ENCODE measurements around the gene IPO13.

The IPO13 gene

DNA sequence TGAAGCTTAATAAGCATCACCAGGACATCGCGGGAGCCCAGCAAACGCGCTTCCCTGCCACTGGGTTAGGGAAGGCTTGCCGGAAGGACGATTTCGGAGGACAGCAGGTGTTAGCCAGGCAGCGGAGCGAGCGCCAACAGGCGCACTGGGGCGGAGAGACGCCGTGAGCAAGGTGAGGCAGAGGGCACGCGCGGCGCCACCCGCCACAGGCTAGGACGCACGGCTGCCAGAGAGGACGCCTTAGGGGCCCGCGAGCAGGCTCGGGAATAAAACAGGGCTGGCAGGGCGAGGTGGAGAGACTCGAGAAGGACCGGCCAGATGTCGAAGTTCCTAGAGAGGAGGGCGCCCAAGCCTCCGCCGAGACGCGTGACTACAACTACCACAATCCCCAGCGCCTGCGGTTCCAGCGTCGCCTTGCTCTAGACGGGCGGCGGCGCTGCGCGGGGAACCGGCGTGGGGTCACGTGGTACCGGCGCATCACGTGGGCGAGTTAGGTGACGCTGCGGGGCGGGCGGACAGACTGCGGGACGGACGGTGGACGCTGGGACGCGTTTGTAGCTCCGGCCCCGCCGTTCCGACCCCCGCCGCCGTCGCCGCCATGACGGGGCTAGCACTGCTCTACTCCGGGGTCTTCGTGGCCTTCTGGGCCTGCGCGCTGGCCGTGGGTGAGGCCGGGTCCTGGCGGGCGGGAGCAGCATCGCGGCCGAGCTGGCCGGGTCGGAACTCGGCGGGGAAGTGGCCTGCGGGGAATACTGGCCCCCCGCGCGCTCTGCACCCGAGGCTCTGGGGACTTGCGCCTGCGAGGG is 27.9 kb downstream of the IPO13 start, which contains the start of gene ATP6V0B:
Gene ATP6V0B, plus strand, starts transcription at position 518 of the 806 bp plus-strand sequence. Its CDS starts 81 bp downstream, at position 599.
- DNase-seq = peak; percentile 89

DNA sequence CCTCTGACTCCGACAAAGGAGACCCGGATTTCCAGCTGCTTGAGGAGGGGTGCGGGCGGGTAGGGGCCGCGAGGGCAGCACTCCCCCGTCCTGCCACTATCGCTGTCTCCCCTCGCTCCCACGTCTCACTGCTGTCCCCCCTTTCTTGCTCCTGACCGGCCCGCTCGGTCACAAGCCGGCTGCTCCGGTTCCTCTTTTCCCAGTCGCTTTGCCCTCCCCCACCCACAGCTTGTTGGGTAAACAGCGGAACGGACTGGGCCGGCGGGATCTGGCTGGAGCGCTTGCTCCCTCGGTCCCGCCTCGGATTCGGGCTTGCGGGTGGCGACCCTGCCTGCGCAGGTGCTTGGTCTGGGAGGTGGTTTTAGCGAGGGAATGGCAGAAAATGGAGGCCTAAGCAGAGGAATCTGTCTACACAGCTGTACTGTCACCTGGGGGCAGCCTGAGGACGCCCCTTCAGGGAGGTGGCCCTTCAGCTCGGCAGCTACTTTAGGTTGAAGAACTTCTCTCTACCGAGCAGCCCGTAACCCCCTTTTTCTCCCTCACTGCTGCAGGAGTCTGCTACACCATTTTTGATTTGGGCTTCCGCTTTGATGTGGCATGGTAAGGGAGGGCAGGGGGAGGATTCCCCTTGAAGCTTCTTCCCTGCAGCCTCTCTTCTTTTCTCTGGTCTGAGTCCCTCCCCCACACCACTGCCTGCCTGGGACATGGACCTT is 28.7 kb downstream of the IPO13 start:
- DNase-seq = no peak

DNA sequence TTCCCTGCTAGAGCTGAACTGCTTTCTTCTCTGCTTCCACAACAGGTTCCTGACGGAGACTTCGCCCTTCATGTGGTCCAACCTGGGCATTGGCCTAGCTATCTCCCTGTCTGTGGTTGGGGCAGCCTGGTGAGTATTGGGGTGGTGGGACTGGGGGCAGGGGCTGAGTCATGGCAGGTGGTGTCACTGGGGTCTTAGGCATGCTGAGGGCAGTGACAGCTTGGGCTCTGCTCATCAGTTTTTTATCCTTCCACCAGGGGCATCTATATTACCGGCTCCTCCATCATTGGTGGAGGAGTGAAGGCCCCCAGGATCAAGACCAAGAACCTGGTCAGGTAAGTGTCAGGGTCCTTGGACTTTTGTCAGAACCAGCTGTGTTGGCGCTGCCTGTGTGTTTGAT is 29.3 kb downstream of the IPO13 start:
- no peak for DNase-seq

DNA sequence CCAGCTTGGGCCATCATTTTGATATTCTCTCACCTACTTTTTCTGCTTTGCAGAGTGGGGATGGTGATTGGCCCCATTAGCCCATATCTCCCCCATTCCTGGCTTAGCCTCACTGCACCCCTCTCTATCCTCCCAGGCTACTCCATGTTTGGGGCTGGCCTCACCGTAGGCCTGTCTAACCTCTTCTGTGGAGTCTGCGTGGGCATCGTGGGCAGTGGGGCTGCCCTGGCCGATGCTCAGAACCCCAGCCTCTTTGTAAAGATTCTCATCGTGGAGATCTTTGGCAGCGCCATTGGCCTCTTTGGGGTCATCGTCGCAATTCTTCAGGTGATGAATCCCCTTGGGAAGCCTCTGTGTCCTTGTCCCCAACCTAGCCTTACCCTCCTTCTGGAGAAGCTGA is 30.1 kb downstream of the IPO13 start:
- no peak for DNase-seq

DNA sequence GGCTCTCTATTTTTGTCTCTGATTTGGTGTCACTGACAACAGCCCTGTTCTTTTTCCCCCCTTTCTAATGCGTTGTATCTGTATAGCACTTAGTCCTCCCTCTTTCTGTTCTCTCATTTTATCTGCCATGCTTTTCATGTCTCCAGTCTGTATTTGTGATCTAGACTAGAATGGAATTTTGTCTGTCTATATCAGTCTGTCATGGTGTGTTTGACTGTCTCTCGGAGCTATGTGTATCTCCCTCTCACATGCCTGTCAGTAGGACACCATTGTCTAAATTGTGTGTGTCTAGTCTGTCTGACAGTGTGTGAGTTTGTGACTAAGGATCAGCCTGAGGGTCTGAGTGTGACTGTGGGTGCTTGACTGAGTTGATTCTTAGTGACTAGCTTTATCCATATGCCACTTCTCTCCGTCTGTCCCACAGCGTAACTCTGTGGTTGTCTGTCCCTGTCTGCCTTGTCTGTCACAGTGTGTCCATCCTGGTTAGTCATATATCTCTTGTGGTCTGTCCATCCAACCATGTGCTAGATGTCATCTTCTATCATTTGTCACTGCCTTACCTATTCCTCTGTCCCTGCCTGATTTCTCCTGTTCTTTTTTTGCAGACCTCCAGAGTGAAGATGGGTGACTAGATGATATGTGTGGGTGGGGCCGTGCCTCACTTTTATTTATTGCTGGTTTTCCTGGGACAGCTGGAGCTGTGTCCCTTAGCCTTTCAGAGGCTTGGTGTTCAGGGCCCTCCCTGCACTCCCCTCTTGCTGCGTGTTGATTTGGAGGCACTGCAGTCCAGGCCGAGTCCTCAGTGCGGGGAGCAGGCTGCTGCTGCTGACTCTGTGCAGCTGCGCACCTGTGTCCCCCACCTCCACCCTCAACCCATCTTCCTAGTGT is 30.9 kb downstream of the IPO13 start:
- no peak for DNase-seq

DNA sequence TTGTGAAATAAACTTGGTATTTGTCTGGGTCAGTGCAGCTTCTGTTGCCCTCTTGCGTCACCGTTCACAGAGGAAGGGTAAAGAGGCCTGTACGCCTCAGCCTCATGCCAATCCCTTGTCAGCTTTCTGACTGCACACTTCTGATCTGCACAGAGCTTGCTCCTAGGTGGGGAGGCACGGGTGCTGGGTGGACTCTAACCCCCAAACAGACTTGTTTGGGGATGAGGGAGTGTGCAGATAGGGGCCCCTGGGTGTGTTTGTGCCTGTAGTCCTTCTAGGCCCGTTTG is 31.5 kb downstream of the IPO13 start:
- no peak for DNase-seq

DNA sequence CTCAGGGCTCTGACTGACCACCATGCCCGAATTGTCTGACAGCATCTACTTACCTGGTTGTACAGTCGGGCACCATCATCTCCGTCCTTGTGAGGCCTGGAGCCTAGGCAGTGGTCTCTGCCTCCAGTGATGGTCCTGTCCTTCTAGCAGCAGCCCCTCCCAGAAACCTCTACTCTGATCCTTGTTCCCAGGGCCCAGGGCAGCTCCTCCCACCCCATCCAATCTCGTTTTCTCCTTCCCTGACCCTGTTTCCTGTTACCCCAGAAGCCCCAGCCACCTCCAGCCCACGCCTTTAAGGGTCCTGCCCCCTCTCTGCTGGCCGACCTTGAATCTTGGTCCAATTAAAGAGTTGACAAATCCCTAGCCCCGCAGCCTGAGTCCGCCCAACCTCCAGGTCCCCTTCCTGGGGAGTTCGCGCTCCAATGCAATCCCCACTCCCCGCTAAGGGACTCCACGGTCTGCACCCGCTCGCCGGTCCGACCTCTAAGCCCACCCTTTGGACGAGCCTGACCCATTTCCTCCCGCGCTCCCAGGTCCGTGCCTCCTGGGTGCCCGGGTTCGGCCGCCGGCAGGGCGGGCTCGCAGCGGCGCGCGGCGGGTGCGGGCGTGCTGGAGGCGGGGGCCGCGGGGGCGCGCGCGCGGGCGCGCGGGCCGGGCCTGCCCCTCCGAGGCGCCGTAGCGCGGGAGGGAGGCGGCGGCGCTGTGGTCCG is 32.0 kb downstream of the IPO13 start, which contains the start of gene B4GALT2:
Gene B4GALT2, plus strand, starts transcription at position 660 of the 710 bp plus-strand sequence. CDS start 1,951 bp downstream, outside the sequence.
- no peak for DNase-seq

DNA sequence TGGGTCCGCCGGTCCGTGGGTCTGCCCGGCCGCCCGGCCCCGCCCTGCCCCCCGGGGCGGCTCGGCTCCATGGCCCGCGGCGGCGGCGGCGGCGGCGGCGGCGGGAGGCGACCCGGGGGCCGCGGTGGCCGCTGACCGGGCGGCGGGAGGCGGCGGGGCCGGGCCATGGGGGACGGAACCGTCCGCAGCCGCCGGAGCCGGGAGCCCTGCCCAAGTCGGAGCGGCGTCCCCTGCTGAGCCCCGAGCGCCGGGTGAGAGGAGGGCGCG is 32.4 kb downstream of the IPO13 start:
- no peak for DNase-seq

DNA sequence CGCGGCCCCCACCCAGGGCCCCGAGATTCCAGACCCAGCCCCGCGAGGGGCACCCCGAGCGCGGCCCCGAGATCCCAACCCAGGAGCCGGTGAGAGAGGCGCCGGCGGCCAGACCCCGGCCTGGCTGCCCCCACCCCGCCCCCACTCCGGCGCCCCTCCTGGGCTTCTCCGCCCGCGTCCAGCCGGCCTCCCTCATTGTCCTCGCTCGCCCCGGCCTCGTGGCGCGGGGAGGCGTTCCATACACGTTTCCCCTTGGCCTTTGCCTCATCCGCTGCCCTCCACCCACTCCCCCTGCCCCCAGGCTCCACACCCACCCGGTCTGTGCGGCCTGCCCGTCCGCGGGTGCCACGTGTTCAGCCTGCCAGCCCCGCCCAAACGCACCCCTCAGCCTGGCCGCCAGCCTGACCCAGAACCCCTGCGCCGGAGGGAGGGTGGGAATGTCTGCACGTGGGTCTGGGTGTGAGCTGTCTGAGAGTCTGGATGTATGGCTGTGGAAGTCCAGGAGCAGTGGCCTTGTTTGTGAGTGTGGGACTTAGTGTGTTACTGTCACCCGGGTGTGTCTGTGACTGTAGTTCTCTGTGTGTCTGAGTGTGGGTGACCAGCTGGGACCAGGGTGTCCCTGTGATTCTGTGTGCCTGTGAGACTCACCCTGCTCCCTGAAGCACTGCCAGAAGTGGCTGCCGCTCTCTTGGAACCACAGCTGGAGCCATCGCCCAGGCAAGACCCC is 32.9 kb downstream of the IPO13 start:
- DNase-seq = no peak

DNA sequence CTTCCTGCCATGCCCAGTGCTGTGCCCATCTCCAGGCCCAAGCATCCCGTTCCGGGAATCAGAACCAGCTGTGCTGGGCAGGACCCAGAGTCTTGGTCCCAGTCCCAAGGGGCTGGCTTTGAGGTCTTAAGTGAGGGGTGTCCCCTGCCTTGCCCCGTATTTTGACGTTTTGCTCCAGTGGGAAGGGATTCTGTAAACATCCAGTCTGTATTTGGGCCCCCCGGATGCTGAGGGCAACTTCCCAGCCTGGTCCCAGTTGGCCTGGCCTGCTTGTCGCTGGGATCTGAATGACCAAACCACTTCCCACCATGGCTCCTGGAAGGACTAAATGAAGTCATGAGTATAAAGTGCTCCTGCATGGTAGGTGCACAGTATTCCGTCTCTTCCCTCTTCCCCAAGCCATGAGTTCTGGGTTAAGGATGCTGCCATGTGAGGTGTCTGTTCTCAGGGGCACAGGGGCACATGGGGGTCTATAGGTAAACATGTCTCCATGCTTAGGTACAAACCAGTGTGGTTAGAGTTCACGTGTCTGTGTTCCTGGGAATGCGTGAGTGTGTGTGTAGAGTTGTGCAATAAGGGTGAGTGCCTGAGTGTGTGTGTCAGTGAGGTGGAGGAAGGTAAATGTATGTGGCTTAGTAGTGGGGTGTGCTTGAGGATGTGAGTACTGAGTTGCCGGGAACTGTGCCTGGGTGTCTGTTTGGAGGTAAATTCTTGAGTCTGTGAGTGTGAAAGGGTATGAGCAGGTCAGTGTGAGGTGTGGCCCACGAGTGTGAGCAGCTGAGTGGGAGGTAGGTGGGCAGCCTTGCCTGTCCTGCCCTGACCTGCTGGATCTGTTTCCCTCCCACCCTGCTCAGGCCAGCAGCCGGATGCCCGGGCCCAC is 33.7 kb downstream of the IPO13 start:
- DNase-seq = no peak

DNA sequence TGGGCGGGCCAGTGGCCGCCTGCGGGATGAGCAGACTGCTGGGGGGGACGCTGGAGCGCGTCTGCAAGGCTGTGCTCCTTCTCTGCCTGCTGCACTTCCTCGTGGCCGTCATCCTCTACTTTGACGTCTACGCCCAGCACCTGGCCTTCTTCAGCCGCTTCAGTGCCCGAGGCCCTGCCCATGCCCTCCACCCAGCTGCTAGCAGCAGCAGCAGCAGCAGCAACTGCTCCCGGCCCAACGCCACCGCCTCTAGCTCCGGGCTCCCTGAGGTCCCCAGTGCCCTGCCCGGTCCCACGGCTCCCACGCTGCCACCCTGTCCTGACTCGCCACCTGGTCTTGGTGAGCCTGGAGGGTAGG is 34.4 kb downstream of the IPO13 start:
- no peak for DNase-seq

DNA sequence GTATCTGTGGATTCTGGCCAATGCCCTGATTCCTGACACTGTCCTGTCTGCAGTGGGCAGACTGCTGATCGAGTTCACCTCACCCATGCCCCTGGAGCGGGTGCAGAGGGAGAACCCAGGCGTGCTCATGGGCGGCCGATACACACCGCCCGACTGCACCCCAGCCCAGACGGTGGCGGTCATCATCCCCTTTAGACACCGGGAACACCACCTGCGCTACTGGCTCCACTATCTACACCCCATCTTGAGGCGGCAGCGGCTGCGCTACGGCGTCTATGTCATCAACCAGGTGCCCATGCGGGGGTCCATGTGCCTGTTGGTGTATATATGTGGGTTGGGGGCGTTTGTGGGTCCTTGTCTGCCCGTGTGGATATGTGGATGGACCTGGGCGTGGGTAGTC is 34.9 kb downstream of the IPO13 start:
- DNase-seq = no peak

DNA sequence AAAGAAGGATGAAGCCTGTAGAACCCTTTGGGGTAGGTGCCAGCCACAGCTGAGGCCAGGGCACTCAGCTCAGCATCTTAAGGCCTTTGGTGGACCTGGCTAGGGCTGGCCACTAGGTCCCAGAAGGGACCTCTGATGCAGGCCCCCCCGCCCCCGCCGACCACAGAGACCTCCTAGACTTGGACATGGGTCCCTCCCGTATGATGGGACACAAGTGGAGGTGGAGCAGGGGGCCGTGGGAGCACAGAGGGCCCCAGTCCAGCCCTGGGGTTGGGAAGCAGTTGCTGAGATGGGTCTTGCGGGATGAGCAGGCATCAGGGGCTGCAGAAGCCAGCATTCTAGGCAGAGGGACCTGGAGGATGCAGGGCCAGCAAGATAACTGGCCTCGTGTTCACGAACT is 35.5 kb downstream of the IPO13 start:
- no peak for DNase-seq

DNA sequence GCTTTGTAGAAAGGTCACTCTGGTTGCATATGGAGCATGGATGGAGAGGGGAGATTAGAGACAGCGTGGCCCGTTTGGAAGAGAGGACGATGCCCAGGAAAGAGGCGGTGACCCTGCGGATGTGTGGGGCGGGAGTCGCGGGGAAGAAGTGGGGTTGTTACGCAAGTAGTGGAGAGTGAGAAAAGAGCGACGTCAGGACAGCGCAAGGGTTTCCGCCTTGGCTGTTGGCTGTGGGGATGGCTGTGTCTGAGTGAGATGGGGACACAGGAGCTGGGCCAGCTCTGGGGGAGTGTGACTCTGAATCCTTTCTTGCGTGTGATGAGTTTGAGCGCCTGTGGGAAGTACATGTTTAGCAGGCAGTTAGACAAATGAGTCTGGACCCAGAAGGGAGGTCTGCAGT is 36.1 kb downstream of the IPO13 start:
- DNase-seq = no peak

DNA sequence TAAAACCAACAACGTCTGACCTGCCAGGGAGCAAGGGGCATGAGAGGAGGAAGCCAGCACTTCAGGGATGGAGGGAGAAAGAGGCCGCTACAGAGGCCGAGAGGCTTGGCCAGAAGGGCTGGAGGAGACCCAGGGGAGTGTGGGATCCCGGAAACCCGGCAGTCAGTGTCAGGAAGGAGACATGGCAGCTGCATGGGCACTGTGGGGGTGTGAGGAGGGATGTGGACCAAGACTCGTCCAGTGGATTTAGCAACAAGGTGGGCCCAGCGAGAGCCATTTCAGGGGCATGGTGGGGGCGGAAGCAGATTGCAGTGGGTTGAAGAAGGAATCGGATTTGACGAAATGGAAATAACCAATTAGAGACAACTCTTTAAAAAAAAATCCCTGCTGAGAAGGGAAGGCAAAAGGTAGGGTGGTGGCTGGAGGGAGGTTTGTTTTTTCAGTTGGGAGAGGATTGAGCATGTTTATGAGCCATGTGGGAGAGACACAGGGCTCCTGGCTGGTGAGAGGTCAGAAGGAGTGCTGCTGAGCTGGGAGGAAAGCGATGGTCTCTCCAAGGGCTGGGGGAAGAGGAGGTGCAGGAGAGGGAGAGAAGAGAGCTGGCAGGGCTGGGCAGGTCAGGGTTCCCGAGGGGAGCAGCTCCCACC is 36.6 kb downstream of the IPO13 start:
- no peak for DNase-seq

DNA sequence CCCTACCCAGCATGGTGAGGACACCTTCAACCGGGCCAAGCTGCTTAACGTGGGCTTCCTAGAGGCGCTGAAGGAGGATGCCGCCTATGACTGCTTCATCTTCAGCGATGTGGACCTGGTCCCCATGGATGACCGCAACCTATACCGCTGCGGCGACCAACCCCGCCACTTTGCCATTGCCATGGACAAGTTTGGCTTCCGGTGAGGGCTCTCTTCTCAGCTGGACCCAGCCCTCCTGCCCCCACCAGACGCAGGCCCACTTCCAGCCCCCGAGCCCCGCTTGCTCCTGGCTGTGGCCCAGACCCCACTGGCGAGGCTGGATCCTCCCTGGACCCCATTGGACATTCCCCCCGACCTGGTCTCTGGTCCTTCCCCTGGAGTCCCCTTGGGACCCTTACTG is 38.1 kb downstream of the IPO13 start:
- DNase-seq = no peak

DNA sequence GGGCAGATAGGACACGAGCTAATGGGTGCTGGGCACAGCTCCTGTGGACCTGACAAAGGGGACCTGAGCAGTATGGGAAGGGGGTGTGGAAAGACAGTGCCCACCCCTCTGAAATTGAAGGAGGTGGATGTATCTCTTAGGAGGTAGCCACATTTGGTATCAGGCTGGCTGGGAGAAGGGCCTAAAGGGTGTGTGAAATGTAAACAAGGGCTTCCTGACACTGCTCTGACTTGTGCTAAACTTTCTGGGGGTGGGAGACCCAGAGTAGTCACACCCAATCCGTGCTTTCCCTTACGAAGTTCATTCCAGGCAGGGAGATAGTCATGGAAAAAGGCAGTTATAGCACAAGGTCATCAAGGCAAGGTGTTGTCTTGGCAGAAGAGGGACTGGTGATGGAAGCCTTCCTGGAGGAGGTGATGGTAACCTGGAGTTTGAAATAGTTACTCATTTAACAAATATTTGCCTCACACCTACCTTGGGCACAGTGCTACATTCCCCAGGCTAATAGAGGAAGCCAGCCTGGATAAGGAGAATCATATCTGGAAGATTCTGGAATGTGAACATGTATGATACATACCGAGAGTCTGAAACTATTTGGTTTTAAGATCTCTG is 39.3 kb downstream of the IPO13 start:
- DNase-seq = no peak

DNA sequence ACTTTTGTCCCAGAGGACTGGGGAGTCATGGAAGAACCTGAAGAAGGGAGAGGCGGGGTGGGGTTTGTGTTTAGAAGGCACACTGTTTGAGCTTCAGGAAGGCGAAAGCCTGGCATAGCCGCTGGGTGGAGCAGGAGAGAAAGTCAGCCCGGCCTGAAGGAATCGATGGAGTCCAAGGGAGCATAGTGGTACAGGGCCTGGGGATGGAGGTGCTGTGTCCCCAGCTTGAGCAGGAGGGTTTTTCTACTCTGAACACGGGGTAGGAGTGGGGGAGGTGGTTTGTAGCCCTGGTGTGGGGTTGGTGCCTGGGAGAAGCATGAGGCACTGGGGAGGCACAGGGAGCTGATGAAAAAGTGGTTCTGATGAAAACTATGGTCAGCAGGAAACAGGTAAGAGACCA is 40.0 kb downstream of the IPO13 start:
- no peak for DNase-seq

DNA sequence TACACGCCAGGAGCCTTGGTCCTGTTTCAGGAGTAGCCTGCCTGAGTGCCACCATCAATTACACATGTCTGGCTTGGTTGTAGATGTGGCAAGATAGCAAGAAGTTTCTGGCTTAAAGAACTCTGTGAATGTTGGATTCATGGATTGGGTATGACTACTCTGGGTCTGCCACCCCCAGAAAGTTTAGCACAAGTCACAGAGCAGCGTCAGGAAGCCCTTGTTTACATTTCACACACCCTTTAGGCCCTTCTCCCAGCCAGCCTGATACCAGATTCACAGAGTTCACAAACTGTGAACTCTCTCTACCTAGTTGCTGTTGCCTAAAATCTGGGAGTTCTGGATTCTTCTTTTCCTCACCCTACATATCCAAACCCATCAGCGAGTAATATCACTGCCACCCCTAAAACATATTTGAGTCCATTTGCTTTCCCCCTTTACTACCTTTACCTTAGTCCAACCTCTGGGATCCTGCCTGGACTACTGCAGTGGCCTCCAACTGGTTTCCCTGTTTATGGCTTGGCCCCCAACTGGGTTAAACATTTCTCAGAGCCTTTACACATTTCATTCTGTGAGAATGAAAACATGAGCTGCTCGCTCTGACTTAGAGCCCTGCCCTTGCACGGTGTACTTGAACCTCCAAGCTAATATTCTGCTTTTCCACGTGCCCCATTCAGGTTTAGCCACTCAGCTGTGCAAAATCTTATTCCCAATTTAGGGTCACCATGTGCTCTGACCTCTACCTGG is 40.6 kb downstream of the IPO13 start:
- no peak for DNase-seq

All from NCI-H1694 treated with DMSO at 0.1 percent for 48 hours (cell line).